GM21526 (cell line): ENCODE measurements around the gene ANXA7.

Source experiments
- ATAC-seq: cut with Tn5 transposase; IDR thresholded peaks from one replicate; pipeline ENCODE4 v1.9.1; 2021; ENCODE audit warnings: moderate library complexity; ENCODE audit not compliant: unreplicated experiment, low FRiP score

ANXA7 gene

DNA sequence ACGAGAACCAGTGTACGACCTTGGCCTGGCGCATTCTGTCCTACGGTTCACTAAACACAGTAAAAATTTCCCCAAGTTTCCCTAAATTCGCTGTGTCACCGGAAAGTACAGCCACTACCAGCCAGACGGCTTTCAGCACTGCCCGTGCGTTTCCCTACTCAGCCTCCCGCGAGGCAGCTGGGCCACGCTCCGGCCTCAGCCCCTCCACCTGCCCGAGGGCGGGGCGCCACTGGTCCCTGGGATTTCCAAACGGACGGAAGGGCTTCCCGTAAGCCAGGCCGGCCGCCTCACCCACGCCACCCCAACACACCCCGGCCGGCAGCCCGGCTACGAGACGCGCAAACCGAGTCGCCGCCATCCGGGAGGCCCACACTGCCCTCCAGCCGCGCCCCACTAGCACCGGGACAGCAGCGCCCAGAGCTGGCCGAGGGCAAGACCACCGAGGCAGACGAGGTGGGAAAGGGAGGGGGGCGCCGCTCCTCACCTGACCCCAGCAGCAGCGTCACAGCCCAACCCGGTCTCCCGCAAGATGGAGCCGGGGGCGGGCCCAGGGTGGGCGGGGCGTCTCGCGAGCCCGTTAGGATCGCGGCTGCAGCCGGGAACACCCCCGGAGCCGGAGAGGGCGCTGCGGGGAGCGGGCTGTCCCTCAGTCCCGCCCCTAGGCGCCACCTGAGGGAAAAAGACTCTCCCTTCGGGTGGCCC lies at the start of gene ANXA7:
Gene ANXA7, minus strand, starts transcription at position 531 of the 702 bp plus-strand sequence. CDS start 13,202 bp downstream, outside the sequence.
- peak; percentile 80 for ATAC-seq

DNA sequence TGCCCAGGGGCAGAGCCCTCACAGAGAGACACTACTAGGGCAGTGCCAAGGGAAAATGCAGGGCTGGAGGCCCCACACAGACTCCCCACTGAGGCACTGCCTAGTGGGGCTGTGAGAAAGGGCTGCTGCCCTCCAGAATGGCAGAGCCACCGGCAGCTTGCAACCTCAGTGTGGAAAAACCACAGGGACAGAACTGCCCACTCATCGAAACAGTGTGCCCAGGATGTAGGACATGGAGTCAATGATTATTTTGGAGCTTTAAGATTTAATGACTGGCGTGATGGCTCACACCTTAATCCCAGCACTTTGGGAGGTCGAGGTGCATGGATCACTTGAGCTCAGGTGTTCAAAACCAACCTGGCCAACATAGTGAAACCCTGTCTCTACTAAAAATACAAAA lies 47.0 kb upstream of the ANXA7 start:
- no peak for ATAC-seq

DNA sequence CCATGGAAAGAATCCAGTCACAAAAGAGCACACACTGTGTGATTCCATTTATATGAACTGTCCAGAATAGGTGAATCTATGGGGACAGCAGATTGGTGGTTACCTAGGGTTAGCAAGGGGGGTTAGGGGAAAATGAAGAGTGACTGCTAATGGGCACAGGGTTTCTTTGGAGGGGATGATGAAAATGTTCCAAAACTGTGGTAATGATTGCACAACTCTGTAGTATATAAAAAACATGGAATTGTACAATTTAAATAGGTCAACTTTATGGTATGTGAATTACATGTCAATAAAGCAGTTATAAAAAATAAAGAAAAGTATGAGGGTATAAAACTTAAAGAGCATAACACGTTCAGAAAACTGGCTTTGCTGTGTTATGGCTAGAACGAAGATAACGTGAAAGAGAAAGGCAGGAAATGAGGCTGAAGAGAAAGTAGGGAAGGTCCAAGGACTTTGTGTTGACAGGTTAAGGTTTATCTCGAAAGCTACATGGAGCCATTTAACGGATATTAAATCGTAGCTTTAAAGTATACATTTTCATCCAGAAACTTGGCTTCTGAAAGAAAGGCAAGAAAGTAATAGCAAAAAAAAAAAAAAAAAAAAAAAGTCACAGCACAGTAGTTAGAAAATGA lies 45.9 kb upstream of the ANXA7 start:
- ATAC-seq = no peak

DNA sequence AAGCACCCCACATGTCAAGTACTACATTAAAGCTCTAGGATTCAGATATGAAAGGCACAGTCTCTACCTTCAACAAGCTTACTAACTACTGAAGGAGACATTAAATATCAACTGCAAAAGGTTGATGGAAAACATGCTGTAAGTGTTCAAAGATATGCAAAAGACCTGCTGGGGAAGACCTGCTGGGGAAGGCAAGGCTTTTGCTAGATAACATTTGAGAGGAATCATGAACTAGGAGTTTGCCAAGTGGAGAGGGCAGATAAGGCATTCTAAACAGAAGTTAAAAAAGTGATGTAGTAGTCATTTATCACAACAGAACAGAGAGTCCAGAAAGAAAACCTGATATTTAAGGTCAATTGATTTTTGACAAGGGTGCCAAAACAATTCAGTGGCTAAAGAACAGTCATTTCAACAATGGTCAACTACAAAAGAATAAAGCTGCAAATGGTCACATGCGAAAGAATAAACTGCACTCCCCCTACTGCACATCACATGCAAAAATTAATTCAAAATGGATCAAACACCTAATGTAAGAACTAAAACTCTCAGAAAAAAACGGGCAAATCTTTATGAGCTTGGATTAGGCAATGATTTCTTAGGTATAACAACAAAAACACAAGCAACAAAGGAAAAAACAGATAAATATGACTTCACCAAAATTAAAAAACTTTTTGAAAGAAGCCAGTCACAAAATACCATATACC lies 42.5 kb upstream of the ANXA7 start:
- no peak for ATAC-seq

GRCh38 chr10:73449113-73449512 lies 35.3 kb upstream of the ANXA7 start:
- ATAC-seq = no peak

GRCh38 chr10:73448384-73448783 lies 34.5 kb upstream of the ANXA7 start:
- ATAC-seq = no peak

DNA sequence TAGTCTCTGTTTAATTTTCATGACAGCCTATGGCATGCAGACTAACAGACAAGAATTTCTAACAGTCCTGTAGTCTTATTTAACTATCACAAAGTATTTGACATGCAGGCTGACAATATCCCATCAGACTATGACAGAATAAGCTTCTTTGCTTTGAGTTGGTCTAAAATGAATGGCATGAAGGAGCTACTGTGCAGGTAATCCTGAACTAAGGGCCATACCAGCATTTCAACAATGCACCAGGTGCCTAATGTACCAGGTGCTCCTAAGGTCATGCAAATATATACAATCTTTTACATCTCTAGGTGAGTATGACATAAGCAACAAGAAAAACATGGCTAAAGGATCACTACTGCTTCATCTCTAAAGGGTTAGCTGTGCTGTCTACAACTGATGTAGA lies 33.1 kb upstream of the ANXA7 start:
- ATAC-seq = no peak

DNA sequence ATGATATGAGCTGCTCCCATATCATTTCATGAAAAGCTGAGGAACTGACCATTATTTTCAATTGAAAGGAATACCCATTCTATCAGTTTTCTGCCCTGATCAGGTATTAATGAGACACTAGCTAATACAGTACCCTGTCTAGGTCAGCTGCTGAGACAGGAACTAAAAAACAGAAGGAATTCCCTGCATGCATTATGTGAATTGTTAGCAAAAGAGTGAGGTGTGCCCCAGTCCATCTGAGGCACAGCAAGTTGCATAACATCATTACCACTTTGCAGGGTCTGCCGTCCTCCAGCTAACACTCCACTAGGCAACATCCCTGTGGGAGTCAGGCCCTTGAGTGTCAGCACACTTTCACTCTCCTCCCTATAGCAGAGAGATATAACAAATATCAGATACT lies 30.6 kb upstream of the ANXA7 start:
- ATAC-seq = no peak

DNA sequence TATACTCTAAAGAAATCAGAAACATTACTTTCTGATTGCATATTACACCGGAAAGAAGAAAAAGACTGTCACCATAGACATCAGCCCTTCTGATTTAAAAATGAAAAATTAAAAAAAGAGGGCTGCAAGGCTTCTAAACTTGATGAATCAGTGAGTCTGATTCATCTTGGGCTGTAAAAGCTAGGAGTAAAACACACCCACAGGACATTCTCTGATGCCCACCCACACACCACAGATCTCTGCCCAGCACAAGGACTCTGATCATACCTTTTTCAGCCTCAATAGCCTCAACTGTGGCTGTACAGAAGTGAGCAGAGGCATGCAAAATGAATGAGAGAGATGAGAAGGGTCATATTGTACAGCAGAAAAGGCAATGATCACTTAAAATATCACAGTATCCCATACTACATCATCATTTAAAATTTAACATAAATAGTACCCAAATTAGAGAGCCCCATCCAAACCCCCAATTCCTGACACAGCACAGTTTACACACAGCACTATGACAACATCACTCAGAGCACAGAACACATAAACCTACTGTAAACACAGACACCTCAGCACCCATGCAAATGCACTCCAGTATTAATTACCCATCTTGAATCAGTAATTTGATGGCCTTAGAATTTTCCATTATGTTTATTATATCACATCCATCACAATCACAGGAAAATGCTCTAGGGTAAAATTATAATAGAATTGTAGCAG lies 25.9 kb upstream of the ANXA7 start:
- ATAC-seq = no peak

DNA sequence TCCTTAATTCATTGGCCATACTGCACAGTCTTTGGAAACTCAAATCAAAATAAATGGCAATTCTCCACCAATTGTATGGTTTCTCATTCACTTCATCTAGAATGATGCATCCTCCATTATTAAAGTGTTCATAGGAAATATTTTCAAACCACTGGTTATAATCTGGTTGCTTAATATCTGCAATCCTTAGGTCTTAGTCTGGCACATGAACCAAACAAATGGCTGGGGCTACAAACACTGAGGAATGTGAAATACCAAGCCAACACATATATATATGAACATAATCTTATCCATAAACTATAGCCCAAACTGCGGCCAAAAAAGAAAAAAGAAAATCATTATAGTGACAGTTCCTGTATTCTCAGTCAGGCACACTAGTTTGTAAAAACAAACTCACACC lies 25.2 kb upstream of the ANXA7 start:
- ATAC-seq = no peak

- no peak for ATAC-seq
Observed at GRCh38 chr10:73433538-73433867, 19.6 kb upstream of the ANXA7 start, which contains the start of gene MSS51. MSS51 (minus strand) TSS chr10:73433561; CDS start chr10:73428284, 5,277 bp downstream.

GRCh38 chr10:73432646-73433537 lies 19.0 kb upstream of the ANXA7 start:
- ATAC-seq = no peak

- ATAC-seq = no peak
Observed at GRCh38 chr10:73426318-73426717, 12.5 kb upstream of the ANXA7 start.

- no peak for ATAC-seq
Observed at GRCh38 chr10:73424478-73424877, 10.6 kb upstream of the ANXA7 start.

DNA sequence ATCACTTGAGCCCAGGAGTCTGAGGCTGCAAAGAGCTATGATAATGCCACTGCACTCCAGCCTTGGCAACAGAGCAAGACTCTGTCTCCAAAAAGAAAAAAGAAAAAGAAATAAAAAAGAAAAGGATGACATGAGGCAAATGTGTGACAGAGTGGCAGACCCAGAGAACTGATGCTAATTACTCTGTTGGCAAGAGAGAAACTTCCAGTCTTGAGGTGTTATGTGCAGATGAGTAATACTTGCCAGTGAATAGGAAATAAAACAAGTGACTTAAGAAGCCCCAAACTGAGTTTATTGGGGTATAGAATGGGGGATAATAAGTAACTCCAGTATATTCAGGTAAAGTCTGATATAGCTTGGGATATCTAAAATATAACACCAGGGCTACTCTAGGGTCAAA lies 9.5 kb upstream of the ANXA7 start:
- ATAC-seq = no peak

DNA sequence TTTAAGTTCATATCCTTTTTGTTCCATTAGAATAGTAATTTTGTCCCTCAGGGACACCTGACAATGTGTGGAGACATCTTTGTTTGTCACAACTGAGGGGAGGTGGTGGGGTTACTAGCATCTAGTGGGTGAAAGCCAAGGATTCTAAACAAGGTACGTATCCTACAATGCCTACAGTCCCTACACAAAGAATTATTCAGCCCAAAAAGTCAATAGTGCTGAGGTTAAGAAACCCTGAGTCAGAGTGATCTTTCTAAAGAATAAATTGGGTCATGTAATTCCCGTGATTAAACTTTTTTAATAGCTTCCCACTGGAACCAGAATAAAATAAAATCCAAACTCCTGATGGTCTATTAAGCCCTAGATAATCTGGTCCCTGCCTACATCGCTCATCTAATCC lies 2.7 kb upstream of the ANXA7 start:
- ATAC-seq = no peak

DNA sequence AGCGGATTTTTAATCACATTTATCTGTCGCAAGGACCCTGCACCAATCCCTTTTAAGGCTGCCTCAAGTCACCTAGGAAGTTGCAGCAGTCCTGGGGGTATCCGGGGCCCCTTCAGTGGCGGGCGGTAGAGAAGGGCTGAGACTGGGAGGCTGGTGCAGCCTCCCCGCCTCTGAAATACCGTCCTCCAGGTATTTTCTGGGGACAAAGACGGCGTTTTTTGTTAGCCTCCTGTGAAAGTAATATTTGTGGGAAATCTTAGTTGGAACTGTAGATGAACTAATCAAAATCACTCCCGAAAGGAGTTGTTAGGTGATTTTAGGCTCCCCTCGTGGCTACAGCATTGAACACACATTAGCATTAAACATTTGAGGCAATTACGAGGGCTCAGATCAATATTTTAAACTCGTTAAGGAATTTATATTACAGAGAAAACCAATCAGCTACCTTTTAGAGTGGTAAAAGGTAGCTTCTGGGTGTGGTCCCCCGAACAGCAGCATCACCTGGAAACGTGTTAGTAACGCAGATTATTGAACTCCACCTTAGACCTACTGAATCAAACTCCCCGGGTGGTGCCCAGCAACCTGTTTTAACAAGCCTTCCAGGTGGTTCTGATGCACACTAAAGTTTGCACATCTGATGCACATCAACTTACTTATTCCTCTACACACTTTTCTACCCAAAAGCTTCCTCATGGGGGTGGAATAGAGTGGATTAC lies 530 bp upstream of the ANXA7 start:
- peak; percentile 34 for ATAC-seq

DNA sequence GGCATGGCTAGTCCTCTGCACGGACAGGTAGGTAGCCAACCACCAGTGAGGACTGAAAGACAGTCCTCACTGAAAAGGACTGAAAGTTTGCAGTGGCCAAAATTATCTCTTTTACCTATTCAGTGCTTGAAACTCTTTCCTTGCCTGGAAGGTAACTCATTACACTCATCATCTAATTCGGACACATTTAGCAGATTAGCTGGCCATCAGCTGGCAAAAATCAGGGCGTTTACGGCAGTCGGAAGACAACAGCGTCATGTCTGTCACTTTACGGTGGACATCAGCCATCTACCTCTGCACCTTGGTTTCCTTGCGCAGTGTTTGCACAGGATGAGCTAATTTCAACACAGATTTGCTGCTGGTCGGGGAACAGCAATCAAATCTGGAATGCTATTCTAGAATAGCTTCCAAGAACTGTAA lies 740 bp downstream of the ANXA7 start:
- peak; percentile 23 for ATAC-seq

GRCh38 chr10:73410897-73411296 lies 3.0 kb downstream of the ANXA7 start:
- no peak for ATAC-seq
